ENCODE data around the gene NIPSNAP2. TPM values are rescaled to one million over a fixed set of nuclear protein-coding genes. Genes with fewer than 3 reads are reported as not detected.

The NIPSNAP2 gene
- total and polyA plus RNA-seq, 2 of the 13 experiments (the other 11 are each of a cell fraction or from before 2014, with no cell fraction given) = 40.3 to 61.5 TPM

DNA sequence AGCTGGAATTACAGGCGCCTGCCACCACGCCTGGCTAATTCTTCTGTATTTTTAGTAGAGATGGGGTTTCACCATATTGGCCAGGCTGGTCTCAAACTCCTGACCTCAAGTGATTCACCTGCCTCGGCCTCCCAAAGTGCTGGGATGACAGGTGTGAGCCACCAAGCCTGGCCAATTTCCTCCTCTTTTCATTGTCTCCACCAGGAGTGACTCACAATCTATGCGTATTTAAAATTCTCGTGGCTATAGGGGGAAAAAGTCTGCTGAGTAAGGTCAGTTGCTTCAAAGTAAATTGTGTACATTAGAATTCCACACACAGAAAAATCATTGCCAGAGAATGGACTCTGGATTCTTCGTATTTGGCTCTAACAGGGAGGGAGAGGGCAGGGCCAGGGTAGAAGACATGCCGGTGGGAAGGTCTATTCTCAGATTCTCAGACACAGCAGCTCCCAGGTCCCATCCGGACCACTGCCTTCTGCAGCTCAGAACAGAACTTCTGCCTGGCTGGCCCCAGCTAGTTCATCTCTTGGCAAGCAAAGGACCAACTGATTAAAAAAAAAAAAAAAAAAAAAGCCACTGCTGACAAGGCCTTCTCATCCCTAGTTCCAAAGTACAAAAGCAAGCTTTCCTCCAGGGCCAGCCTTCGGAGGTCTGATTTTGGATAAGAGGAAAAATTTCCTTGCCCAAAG lies 64.7 kb downstream of the NIPSNAP2 start (continued):
- no peak for TF ChIP-seq BCL3 (CRISPR knock-in tag; IDR thresholded peaks at IDR 0.05)
- TF ChIP-seq, protein P1, sequence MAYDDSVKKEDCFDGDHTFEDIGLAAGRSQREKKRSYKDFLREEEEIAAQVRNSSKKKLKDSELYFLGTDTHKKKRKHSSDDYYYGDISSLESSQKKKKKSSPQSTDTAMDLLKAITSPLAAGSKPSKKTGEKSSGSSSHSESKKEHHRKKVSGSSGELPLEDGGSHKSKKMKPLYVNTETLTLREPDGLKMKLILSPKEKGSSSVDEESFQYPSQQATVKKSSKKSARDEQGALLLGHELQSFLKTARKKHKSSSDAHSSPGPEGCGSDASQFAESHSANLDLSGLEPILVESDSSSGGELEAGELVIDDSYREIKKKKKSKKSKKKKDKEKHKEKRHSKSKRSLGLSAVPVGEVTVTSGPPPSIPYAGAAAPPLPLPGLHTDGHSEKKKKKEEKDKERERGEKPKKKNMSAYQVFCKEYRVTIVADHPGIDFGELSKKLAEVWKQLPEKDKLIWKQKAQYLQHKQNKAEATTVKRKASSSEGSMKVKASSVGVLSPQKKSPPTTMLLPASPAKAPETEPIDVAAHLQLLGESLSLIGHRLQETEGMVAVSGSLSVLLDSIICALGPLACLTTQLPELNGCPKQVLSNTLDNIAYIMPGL (CRISPR knock-in tag; IDR thresholded peaks at IDR 0.05; ENCODE audit: borderline replicate concordance in 1 of 2, low read depth in 1 of 2) = 0 out of 4 replicates have a peak, but pooled peaks of 1 of the 2 experiments have one; percentile 19
- peak; percentile 17; the same call in 1 of the 2 replicates for TF ChIP-seq ZNF792 (CRISPR knock-in tag; IDR thresholded peaks at IDR 0.05)
- TF ChIP-seq GLI4 (CRISPR knock-in tag; IDR thresholded peaks at IDR 0.05; ENCODE audit: borderline replicate concordance) = no peak
- TF ChIP-seq ELF1 (CRISPR knock-in tag; IDR thresholded peaks at IDR 0.05) = no peak
- TF ChIP-seq ISX (CRISPR knock-in tag; conservative IDR thresholded peaks at IDR 0.05) = no peak
- peak; percentile 69 for TF ChIP-seq SALL1 (CRISPR knock-in tag; IDR thresholded peaks at IDR 0.05)
- TF ChIP-seq ZNF546 (CRISPR knock-in tag; conservative IDR thresholded peaks at IDR 0.05) = no peak
- no peak for TF ChIP-seq RNF2 (conservative IDR thresholded peaks at IDR 0.05; ENCODE audit: low read depth)
- TF ChIP-seq FOSL2 (CRISPR knock-in tag; IDR thresholded peaks at IDR 0.05) = peak; percentile 94
- no peak for TF ChIP-seq ZNF383 (CRISPR knock-in tag; IDR thresholded peaks at IDR 0.05; ENCODE audit: borderline replicate concordance)
- no peak for TF ChIP-seq ZNF30 (CRISPR knock-in tag; IDR thresholded peaks at IDR 0.05)
- TF ChIP-seq, protein P2, sequence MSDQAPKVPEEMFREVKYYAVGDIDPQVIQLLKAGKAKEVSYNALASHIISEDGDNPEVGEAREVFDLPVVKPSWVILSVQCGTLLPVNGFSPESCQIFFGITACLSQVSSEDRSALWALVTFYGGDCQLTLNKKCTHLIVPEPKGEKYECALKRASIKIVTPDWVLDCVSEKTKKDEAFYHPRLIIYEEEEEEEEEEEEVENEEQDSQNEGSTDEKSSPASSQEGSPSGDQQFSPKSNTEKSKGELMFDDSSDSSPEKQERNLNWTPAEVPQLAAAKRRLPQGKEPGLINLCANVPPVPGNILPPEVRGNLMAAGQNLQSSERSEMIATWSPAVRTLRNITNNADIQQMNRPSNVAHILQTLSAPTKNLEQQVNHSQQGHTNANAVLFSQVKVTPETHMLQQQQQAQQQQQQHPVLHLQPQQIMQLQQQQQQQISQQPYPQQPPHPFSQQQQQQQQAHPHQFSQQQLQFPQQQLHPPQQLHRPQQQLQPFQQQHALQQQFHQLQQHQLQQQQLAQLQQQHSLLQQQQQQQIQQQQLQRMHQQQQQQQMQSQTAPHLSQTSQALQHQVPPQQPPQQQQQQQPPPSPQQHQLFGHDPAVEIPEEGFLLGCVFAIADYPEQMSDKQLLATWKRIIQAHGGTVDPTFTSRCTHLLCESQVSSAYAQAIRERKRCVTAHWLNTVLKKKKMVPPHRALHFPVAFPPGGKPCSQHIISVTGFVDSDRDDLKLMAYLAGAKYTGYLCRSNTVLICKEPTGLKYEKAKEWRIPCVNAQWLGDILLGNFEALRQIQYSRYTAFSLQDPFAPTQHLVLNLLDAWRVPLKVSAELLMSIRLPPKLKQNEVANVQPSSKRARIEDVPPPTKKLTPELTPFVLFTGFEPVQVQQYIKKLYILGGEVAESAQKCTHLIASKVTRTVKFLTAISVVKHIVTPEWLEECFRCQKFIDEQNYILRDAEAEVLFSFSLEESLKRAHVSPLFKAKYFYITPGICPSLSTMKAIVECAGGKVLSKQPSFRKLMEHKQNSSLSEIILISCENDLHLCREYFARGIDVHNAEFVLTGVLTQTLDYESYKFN (CRISPR knock-in tag; conservative IDR thresholded peaks at IDR 0.05) = peak; percentile 90
- TF ChIP-seq, protein P3, sequence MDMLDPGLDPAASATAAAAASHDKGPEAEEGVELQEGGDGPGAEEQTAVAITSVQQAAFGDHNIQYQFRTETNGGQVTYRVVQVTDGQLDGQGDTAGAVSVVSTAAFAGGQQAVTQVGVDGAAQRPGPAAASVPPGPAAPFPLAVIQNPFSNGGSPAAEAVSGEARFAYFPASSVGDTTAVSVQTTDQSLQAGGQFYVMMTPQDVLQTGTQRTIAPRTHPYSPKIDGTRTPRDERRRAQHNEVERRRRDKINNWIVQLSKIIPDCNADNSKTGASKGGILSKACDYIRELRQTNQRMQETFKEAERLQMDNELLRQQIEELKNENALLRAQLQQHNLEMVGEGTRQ (IDR thresholded peaks at IDR 0.05; ENCODE audit: low read depth, low read length) = no peak
- TF ChIP-seq, protein P3 (CRISPR knock-in tag; IDR thresholded peaks at IDR 0.05; ENCODE audit: borderline replicate concordance) = no peak
- no peak for TF ChIP-seq DNMT3B (CRISPR knock-in tag; conservative IDR thresholded peaks at IDR 0.05)
- peak; percentile 50 for TF ChIP-seq FOXP4 (CRISPR knock-in tag; IDR thresholded peaks at IDR 0.05)
- TF ChIP-seq NFIC (IDR thresholded peaks at IDR 0.05; ENCODE audit: low read length) = peak; percentile 55
